Measurements from ENCODE around the gene GMPPA.

The GMPPA gene

DNA sequence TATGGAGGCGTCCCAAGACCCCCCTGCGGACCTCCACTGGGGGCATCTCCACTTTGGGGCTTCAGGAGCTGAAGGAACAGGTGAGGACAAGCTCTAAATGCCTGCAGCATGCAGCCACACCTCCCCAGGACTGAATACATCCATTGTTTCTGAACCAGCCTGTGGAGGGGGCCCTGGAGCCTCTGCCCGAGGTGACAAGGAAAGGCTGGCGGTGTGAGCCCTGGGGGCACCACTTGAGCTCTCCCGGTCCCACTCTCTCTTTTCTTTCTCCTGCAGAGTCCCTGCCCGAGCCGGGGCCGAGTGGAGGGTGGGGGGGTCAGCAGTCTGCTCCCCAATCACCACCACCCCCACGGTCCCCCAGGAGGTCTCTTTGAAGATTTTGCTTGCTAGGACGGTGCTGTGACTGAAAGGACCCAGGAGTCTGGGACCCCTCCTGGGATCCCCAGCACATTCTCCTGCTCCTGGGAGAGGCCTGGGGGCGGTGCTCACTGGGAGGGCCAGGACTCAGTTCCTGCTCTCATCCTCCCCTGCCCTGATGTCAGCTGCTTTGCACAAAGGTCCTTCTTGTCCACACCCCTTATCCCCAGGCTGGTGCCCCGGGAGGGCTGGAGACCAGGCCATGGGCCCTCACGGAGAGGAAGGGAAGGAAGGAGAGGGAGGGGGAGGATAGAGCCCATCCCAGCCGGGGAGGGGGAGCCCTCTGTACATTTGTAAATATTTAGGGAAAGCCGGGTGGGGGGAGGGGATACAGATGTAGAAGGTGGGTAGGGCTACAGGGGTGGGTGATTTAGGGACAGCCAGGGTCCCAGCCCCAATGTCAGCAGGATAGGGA, 39.2 kb downstream of the GMPPA start:
- in situ Hi-C loops (cut with HindIII; ENCODE audit: low sequenced_read_pairs): no loop called here

DNA sequence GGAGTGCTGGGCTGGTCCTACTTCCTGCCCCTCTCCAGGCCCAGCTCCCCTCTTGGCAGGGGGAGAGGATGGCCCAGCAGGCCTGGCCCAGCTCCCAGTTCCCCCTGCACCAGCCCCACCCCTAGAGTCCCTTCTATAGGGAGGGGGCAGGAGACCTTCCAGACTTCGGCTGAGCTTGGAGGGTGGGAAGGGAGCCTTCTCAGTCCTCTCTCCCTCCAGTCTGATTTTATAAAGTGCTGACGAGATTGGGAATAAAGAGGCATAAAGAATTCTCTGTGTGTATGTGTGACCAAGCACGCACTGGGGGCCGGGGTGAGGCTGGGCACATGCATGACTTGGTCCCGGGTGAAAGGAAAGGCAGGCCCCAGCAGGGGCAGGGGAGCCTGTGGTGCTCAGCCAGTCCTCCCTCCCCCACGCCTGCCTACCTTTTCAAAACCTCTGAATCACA, 39.8 kb downstream of the GMPPA start:
- in situ Hi-C loops (cut with HindIII; ENCODE audit: low sequenced_read_pairs): no loop called here

DNA sequence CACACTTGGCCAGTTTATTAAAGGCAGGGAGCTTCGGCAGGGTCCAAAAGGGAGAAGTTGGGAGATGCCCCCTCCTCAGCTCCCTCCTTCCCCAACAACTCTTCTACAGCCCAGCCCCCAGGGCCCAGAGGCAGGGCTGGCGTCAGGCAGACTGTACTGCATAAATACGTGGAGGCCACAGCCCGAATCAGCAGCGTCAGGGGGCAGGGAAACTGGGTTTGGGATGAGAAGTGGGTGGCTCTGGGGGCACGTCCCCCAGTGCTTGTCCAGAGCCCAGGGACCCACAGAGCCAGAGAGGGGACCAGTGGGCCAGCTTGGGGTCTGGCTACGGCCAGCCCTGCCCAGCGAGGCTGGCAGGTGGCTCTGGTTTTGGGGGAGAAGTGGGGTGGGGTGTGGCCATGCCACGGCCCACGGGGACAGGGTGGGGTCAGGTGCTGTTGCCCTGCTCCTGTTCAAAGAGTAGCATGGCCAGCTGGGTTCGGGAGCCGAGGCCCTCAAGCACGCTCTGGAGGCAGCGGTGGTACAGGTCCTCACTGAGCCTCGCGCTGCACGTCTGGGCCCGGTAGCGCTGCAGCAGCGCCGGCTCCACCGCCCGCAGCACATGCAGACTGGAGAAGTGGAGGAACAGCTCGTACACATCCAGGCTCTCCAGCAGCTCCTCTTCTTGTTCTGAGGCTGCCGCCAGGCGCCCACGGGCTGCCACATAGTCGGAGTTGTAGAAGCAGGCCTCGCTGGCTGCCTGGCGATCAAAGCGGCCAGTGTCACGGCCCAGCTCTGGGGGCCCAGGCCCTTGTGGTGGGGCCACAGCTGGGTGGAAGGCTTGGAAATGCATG, 40.5 kb downstream of the GMPPA start:
- in situ Hi-C loops (cut with HindIII; ENCODE audit: low sequenced_read_pairs): no loop called here

DNA sequence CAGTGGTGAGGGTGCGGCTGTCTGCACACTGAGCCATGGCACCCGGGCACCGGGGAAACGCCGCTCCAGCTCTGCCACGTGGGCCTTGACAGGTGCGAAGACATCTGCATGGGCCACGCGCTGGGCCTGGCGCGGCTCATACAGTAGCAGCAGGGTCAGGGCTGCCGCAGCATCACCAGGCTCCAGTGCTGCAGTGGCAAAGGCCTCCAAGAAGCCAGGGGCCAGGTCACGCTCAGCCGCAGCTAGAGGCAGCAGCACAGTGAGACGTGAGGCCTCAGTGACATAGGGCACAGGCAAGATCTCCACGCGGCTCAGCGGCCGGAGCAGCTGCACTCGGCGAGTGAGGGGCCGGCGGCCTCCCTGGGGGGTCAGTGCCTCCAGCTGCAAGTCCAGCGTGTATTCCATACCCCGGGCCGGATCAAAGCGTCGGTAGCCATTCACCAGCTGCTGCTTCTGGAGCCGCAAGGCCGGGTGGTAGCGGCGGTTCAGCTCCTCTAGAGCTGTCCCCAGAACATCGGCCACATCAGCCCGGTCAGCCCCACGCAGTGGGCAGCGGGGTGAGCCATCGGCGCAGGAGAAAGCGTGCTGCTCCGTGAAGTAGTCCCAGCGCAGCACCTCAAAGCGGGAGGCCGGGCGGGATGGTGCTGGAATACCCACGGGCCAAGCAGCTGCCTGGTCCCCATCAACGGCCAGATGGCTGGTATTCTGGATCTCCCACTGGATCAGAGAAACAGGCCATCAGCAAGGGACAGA, 41.4 kb downstream of the GMPPA start:
- in situ Hi-C loops (cut with HindIII; ENCODE audit: low sequenced_read_pairs): no loop called here

GRCh38 chr2:219540784-219541504, 42.3 kb downstream of the GMPPA start:
- in situ Hi-C loops (cut with HindIII; ENCODE audit: low sequenced_read_pairs): no loop called here

GRCh38 chr2:219541611-219542180, 43.0 kb downstream of the GMPPA start:
- in situ Hi-C loops (cut with HindIII; ENCODE audit: low sequenced_read_pairs): no loop called here

DNA sequence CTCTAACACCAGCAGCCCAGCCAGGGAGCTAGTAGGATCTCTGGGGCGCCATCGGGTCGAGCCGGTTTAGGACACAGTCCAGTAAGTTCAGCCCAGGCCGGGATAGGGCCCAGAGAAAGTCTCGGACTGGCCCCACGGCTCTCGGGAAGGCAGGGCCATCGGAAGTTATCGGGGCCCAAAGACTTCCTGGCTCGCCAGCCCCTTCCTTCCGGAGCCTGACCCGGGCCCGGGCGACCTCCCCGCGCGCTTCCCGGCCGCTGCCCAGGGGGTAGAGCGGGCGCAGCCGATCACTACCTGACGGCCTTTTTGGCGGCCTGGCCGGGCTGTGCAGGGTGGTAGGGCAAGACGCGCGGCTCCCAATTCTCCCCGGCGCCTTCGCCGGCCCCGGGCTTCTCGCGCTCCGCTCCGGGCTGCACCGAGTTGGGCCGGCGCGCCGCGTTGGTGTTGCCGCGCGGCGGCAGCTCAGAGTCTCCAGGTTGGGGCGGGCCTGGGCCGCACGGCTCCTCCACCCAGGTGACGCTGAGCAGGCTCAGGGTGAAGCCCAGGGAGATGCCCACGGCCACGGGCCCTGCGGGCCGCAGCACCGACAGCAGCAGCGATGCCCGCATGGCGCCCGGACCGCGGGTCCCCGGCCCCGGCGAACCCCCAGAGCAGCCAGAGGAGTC, 44.4 kb downstream of the GMPPA start:
- in situ Hi-C loops (cut with HindIII; ENCODE audit: low sequenced_read_pairs): no loop called here

GRCh38 chr2:219543596-219544358, 45.1 kb downstream of the GMPPA start, which contains the start of the genes CHPF and TMEM198:
Gene CHPF (minus strand): TSS chr2:219543809. CDS start chr2:219543538, 271 bp downstream.
Gene TMEM198 (plus strand): TSS chr2:219544028. CDS start chr2:219544728, 700 bp downstream.
- in situ Hi-C loops (cut with HindIII; ENCODE audit: low sequenced_read_pairs): no loop called here

DNA sequence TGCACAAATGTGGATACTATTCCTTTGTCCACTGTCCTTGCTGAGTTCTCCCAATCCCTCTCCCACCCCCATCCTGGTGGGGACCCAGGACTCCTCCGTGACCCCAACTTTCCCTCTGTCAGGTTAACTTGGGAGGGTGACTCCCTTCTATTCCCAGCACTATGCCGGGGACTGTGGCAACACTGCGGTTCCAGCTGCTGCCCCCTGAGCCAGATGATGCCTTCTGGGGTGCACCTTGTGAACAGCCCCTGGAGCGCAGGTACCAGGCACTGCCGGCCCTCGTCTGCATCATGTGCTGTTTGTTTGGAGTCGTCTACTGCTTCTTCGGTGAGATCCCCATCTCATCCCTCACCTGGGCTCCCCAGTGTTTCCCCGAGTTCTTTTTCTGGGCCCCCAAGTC, 45.9 kb downstream of the GMPPA start:
- in situ Hi-C loops (cut with HindIII; ENCODE audit: low sequenced_read_pairs): no loop called here

- in situ Hi-C loops (cut with HindIII; ENCODE audit: low sequenced_read_pairs): no loop called here
These were observed 46.7 kb downstream of the GMPPA start for GRCh38 chr2:219545295-219545942.

DNA sequence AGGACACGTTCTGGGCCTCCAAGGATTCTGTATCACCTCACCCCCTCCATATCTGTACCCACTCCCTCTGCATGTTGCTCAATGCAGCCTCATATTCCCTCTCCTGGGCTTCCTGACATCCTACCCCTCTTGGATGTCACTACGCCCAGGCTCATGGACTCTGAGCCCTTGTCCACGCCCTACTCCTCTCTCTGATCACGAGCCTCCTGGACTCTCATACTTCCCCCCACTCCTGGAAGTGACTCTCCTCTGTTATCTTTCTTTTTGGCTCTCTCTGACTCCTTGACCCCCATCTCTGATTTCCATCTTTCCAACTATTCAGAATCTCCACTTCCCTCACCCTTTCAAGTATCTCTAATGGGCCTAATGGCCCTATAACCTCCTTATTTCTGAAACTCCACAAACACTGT, 47.3 kb downstream of the GMPPA start:
- in situ Hi-C loops (cut with HindIII; ENCODE audit: low sequenced_read_pairs): no loop called here

DNA sequence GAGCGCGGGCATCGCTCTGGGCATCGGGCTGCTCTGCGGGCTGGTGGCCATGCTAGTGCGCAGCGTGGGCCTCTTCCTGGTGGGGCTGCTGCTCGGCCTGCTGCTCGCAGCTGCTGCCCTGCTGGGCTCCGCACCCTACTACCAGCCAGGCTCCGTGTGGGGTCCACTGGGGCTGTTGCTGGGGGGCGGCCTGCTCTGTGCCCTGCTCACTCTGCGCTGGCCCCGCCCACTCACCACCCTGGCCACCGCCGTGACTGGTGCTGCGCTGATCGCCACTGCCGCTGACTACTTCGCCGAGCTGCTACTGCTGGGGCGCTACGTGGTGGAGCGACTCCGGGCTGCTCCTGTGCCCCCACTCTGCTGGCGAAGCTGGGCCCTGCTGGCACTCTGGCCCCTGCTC, 48.9 kb downstream of the GMPPA start:
- in situ Hi-C loops (cut with HindIII; ENCODE audit: low sequenced_read_pairs): no loop called here

GRCh38 chr2:219548990-219549389, 50.3 kb downstream of the GMPPA start:
- in situ Hi-C loops (cut with HindIII; ENCODE audit: low sequenced_read_pairs): no loop called here

GRCh38 chr2:219549619-219550018, 50.9 kb downstream of the GMPPA start:
- in situ Hi-C loops (cut with HindIII; ENCODE audit: low sequenced_read_pairs): no loop called here

DNA sequence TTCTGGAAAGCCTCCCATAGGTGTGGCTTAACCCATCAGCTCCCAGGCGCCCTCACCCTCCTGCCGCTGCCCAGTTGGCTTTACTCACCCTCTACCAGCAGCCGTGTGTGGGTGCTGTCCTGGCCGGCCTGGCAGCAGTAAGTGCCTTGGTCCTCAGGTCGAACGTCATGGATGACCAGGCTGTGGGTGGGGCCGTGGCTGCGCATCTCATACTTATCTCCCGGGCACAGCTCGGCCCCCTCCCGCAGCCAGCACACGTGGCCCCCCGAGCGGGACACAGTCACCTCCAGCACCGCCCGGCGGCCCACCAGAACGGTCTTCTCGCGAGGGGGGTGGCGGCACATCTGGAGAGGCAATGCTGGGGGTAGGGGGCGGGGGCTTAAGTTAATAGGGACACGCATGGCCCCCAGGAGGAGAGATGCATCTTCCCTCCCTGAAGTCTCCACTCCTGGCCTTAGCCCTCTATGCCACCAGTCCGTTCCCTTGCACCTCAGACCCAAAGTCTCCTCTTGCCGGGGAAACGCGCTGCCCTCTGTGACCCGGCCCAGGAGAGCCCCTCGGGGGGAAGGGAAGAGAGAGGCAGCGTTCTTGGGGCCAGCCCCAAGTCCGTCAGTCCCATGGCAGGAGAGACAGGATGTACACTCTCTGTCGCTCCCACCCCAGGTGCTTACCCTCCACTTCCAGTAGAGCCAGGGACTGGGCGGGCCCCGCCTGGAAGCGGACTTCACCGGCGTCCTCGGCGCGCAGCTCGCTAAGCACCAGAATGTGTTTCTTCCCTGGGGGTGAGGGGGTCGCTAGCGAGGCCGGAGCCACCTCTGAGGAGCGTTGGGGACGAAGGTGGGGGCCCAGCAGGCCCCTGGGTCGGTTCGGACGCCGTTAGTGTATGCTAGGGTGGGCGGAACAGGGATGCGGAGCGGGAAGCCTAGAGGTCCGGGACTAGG, 53.0 kb downstream of the GMPPA start:
- in situ Hi-C loops (cut with HindIII; ENCODE audit: low sequenced_read_pairs): no loop called here

GRCh38 chr2:219552382-219553167, 53.9 kb downstream of the GMPPA start:
- in situ Hi-C loops (cut with HindIII; ENCODE audit: low sequenced_read_pairs): no loop called here

- in situ Hi-C loops (cut with HindIII; ENCODE audit: low sequenced_read_pairs): no loop called here
These were observed 54.4 kb downstream of the GMPPA start for GRCh38 chr2:219553168-219553417.
